SU-DHL-6 (cell line): ENCODE measurements around the gene ECSCR.

Source experiments
- H2AFZ ChIP-seq: fragments of 200-600 bp; sonication (generic); 2 replicates; pipeline ENCODE4 v1.6.1; 2014; ENCODE audit warnings: low read depth, mild to moderate bottlenecking, moderate library complexity, mixed read lengths, antibody characterized with exemption, low read length; ENCODE audit not compliant: severe bottlenecking
- H3F3A ChIP-seq: fragments of 200-600 bp; shearing (Covaris generic); 2 replicates; pipeline ENCODE4 v1.6.0; 2016; ENCODE audit warnings: antibody characterized with exemption, mild to moderate bottlenecking; ENCODE audit not compliant: insufficient read depth
- H3K27ac ChIP-seq: fragments of 200-600 bp; sonication (generic); 2 replicates; pipeline ENCODE4 v1.5.1; 2016; ENCODE audit warnings: low read depth, mild to moderate bottlenecking, low read length, moderate library complexity, mixed read lengths
- H3K27me3 ChIP-seq: fragments of 200-600 bp; sonication (generic), shearing (Covaris generic); 2 replicates; pipeline ENCODE4 v1.6.0; 2014; ENCODE audit warnings: mild to moderate bottlenecking, low read length
- H3K36me3 ChIP-seq: fragments of 200-600 bp; sonication (generic); 2 replicates; pipeline ENCODE4 v1.6.1; 2014; ENCODE audit warnings: mild to moderate bottlenecking, low read length, mixed read lengths
- H3K4me2 ChIP-seq: fragments of 300-600, 200-600 bp; shearing (Covaris generic), sonication (generic); 2 replicates; pipeline ENCODE4 v1.6.0; 2014; ENCODE audit warnings: low read length, low read depth, mild to moderate bottlenecking; ENCODE audit not compliant: poor library complexity, severe bottlenecking
- H3K4me3 ChIP-seq: fragments of 200-600 bp; sonication (generic); 2 replicates; pipeline ENCODE4 v1.5.1; 2014; ENCODE audit warnings: antibody characterized with exemption, low read length, mild to moderate bottlenecking, mixed read lengths; ENCODE audit not compliant: insufficient read depth, poor library complexity, severe bottlenecking
- H3K79me2 ChIP-seq: fragments of 200-600 bp; sonication (generic); 2 replicates; pipeline ENCODE4 v1.6.1; 2014; ENCODE audit warnings: mild to moderate bottlenecking, low read length, moderate library complexity; ENCODE audit not compliant: insufficient read depth
- H3K9ac ChIP-seq: fragments of 200-600 bp; sonication (generic); 2 replicates; pipeline ENCODE4 v1.7.0; 2014; ENCODE audit warnings: mild to moderate bottlenecking, low read length
- H3K9me2 ChIP-seq: fragments of 200-600 bp; sonication (generic); replicated peaks from 2 replicates; pipeline ENCODE4 v1.6.1; 2014; ENCODE audit warnings: low read length; ENCODE audit not compliant: insufficient read depth
- H3K9me3 ChIP-seq: fragments of 200-600 bp; sonication (generic); 2 replicates; pipeline ENCODE4 v1.6.1; 2014; ENCODE audit warnings: low read length, mixed read lengths; ENCODE audit not compliant: insufficient read depth
- H4K20me1 ChIP-seq: fragments of 200-600 bp; sonication (generic); 2 replicates; pipeline ENCODE4 v1.6.1; 2014; ENCODE audit warnings: low read depth, mild to moderate bottlenecking, antibody characterized with exemption, low read length, moderate library complexity, mixed read lengths
- EZH2phosphoT487 ChIP-seq: fragments of 200-600 bp; sonication (generic), shearing (Covaris generic); conservative IDR thresholded peaks from 2 replicates; pipeline ENCODE4 v1.6.1; 2018; ENCODE audit warnings: mild to moderate bottlenecking, antibody characterized with exemption, low read length, moderate library complexity, mixed read lengths
- TF ChIP-seq, protein P1 (sequence below): fragments of 200-600 bp; sonication (generic); IDR thresholded peaks from one replicate; pipeline ENCODE4 v1.5.1; 2017; ENCODE audit warnings: antibody characterized with exemption, mild to moderate bottlenecking, low read length, moderate library complexity; ENCODE audit not compliant: insufficient read depth, poor library complexity, severe bottlenecking

Gene ECSCR

DNA sequence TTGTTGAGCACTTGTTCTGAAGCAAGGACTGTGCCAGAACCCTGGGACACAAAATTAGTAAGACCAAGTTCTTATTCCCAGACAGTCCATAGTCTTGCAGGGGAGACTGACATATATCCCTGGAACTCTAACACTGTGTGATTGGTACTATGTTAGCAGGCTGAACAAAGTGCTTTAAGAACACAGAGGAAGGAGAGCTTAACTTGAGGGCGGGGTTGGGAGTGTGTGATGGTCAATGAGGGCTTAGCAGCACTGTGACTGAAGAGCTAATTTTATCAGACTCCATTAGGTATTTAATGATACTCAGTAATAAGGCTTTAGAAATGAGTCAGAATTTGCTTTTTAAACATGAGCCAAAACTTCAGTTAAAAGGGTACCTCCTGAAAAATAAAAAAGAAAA lies 43.8 kb downstream of the ECSCR start:
- H2AFZ ChIP-seq: no peak overlapping the region
- no peaks in the 10 kb centered on the region for H3K79me2 ChIP-seq
- H3K4me3 ChIP-seq: no peak overlapping the region
- no peak overlapping the region for H3K9ac ChIP-seq
- no peaks in the 10 kb centered on the region for H4K20me1 ChIP-seq
- H3F3A ChIP-seq: no peaks in the 10 kb centered on the region
- no peak for TF ChIP-seq EZH2phosphoT487
- TF ChIP-seq, protein P1, sequence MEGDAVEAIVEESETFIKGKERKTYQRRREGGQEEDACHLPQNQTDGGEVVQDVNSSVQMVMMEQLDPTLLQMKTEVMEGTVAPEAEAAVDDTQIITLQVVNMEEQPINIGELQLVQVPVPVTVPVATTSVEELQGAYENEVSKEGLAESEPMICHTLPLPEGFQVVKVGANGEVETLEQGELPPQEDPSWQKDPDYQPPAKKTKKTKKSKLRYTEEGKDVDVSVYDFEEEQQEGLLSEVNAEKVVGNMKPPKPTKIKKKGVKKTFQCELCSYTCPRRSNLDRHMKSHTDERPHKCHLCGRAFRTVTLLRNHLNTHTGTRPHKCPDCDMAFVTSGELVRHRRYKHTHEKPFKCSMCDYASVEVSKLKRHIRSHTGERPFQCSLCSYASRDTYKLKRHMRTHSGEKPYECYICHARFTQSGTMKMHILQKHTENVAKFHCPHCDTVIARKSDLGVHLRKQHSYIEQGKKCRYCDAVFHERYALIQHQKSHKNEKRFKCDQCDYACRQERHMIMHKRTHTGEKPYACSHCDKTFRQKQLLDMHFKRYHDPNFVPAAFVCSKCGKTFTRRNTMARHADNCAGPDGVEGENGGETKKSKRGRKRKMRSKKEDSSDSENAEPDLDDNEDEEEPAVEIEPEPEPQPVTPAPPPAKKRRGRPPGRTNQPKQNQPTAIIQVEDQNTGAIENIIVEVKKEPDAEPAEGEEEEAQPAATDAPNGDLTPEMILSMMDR: no peak
- no peaks in the 10 kb centered on the region for H3K9me2 ChIP-seq
- H3K9me3 ChIP-seq: no peaks in the 10 kb centered on the region
- H3K36me3 ChIP-seq: no peaks in the 10 kb centered on the region
- no peaks in the 10 kb centered on the region for H3K27me3 ChIP-seq
- H3K27ac ChIP-seq: no peak overlapping the region
- no peak overlapping the region for H3K4me2 ChIP-seq

GRCh38 chr5:139417214-139417613 lies 45.3 kb downstream of the ECSCR start:
- Histone ChIP-seq H3K9ac (no peak overlapping the region), H3K36me3 (no peaks in the 10 kb centered on the region), H3F3A (no peaks in the 10 kb centered on the region), H4K20me1 (no peaks in the 10 kb centered on the region), H3K27ac (no peak overlapping the region), H3K4me3 (no peak overlapping the region), H2AFZ (no peak overlapping the region), H3K4me2 (no peak overlapping the region), H3K27me3 (no peaks in the 10 kb centered on the region), H3K9me3 (no peaks in the 10 kb centered on the region), H3K79me2 (no peaks in the 10 kb centered on the region), H3K9me2 (no peaks in the 10 kb centered on the region)
- TF ChIP-seq, protein P1: no peak

DNA sequence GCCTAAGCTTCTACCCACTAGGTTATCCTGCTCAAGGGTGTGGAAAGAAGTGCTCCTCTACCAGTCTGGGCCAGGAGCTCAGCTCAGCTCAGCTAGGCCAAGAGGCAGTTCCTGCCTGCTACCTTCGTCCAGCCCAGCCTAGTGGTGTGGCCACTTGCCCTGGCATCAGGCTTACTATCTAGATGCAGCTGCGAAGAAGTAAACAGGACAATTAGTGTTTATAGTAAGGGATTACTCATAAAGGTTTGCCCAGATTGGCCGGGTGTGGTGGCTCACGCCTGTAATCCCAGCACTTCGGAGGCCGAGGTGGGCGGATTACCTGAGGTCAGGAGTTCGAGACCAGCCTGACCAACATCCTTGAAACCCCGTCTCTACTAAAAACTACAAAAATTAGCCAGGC lies 45.9 kb downstream of the ECSCR start:
- no peak overlapping the region for H3K27ac ChIP-seq
- no peak overlapping the region for H3K9ac ChIP-seq
- H4K20me1 ChIP-seq: no peaks in the 10 kb centered on the region
- no peak overlapping the region for H3K4me2 ChIP-seq
- no peak overlapping the region for H2AFZ ChIP-seq
- no peaks in the 10 kb centered on the region for H3K9me3 ChIP-seq
- H3F3A ChIP-seq: no peaks in the 10 kb centered on the region
- TF ChIP-seq, protein P1: no peak
- no peak for TF ChIP-seq EZH2phosphoT487
- no peaks in the 10 kb centered on the region for H3K36me3 ChIP-seq
- H3K9me2 ChIP-seq: no peaks in the 10 kb centered on the region
- no peaks in the 10 kb centered on the region for H3K27me3 ChIP-seq
- no peaks in the 10 kb centered on the region for H3K79me2 ChIP-seq
- H3K4me3 ChIP-seq: no peak overlapping the region

GRCh38 chr5:139415869-139416268 lies 46.7 kb downstream of the ECSCR start:
- no peak overlapping the region for H2AFZ ChIP-seq
- no peaks in the 10 kb centered on the region for H3F3A ChIP-seq
- H3K4me2 ChIP-seq: no peak overlapping the region
- no peaks in the 10 kb centered on the region for H3K36me3 ChIP-seq
- no peaks in the 10 kb centered on the region for H3K27me3 ChIP-seq
- no peaks in the 10 kb centered on the region for H3K9me3 ChIP-seq
- H3K79me2 ChIP-seq: no peaks in the 10 kb centered on the region
- H3K27ac ChIP-seq: no peak overlapping the region
- H4K20me1 ChIP-seq: no peaks in the 10 kb centered on the region
- H3K4me3 ChIP-seq: no peak overlapping the region
- H3K9me2 ChIP-seq: no peaks in the 10 kb centered on the region
- no peak for TF ChIP-seq EZH2phosphoT487
- TF ChIP-seq, protein P1: no peak
- H3K9ac ChIP-seq: no peak overlapping the region
